ENCODE data around the gene NFATC1. TPM values are rescaled to one million over a fixed set of nuclear protein-coding genes. Genes with fewer than 3 reads are reported as not detected.

The NFATC1 gene
- total RNA-seq, 1 donor from 2014 or later = 5.6 TPM

DNA sequence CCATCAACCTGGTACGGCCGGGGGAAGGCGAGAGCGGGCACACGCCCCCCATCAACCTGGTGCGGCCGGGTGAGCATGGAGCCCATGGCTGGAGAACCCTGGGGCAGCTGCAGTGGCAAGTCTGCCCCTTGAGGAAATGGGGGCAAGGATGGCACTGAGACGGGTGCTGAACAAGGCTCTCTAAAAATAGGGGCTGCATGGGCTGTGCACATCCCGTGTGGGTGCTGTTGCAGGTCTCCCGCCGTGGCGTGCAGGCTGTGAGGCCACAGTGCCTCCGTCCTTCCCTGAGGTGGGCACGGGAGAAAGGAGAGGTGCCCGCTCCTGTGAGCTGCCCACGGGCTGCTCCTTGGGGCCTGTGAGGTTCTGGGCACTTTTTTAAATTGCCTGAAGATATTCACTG, 99.2 kb downstream of the NFATC1 start:
- no peak for DNase-seq (ENCODE audit: low spot score, unreplicated experiment)
- no peaks in the 10 kb centered on the region for H3K27me3 Mint-ChIP-seq
- no peak overlapping the region for H3K4me3 Mint-ChIP-seq (ENCODE audit: low read depth)
- TF ChIP-seq, protein P1, sequence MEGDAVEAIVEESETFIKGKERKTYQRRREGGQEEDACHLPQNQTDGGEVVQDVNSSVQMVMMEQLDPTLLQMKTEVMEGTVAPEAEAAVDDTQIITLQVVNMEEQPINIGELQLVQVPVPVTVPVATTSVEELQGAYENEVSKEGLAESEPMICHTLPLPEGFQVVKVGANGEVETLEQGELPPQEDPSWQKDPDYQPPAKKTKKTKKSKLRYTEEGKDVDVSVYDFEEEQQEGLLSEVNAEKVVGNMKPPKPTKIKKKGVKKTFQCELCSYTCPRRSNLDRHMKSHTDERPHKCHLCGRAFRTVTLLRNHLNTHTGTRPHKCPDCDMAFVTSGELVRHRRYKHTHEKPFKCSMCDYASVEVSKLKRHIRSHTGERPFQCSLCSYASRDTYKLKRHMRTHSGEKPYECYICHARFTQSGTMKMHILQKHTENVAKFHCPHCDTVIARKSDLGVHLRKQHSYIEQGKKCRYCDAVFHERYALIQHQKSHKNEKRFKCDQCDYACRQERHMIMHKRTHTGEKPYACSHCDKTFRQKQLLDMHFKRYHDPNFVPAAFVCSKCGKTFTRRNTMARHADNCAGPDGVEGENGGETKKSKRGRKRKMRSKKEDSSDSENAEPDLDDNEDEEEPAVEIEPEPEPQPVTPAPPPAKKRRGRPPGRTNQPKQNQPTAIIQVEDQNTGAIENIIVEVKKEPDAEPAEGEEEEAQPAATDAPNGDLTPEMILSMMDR (IDR thresholded peaks at IDR 0.05; ENCODE audit: unreplicated experiment) = no peak
- peaks cover 33% of the 10 kb centered on the region for H3K9me3 Mint-ChIP-seq (ENCODE audit: low read depth)
- H3K36me3 Mint-ChIP-seq (ENCODE audit: insufficient read depth) = peaks cover 11% of the 10 kb centered on the region
- H3K4me1 Mint-ChIP-seq (ENCODE audit: low read depth) = no peaks in the 10 kb centered on the region
- no peak overlapping the region for H3K27ac Mint-ChIP-seq

DNA sequence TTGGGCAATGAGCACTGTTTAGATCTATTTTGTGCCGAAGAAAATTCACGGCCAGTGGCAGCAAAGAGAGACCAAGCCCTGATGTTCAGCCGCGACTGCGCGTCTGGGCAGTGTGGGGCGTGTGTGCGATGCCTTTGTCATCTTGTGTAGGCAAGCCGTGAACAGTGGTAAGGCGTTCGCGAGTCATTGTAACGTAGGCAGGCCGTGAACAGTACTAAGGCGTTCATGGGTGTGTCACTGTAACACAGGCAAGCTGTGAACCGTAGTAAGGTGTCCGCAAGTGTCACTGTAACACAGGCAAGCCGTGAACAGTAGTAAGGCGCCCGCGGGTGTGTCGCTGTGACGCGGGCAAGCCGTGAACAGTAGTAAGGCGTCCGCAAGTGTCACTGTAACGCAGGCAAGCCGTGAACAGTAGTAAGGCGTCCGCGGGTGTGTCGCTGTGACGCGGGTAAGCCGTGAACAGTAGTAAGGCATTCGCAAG, 99.9 kb downstream of the NFATC1 start:
- H3K27ac Mint-ChIP-seq = no peak overlapping the region
- DNase-seq (ENCODE audit: low spot score, unreplicated experiment) = no peak
- TF ChIP-seq, protein P1 (IDR thresholded peaks at IDR 0.05; ENCODE audit: unreplicated experiment) = no peak
- peaks cover 38% of the 10 kb centered on the region for H3K9me3 Mint-ChIP-seq (ENCODE audit: low read depth)
- H3K36me3 Mint-ChIP-seq (ENCODE audit: insufficient read depth) = peaks cover 11% of the 10 kb centered on the region
- H3K27me3 Mint-ChIP-seq = no peaks in the 10 kb centered on the region
- no peak overlapping the region for H3K4me3 Mint-ChIP-seq (ENCODE audit: low read depth)
- H3K4me1 Mint-ChIP-seq (ENCODE audit: low read depth) = no peaks in the 10 kb centered on the region

DNA sequence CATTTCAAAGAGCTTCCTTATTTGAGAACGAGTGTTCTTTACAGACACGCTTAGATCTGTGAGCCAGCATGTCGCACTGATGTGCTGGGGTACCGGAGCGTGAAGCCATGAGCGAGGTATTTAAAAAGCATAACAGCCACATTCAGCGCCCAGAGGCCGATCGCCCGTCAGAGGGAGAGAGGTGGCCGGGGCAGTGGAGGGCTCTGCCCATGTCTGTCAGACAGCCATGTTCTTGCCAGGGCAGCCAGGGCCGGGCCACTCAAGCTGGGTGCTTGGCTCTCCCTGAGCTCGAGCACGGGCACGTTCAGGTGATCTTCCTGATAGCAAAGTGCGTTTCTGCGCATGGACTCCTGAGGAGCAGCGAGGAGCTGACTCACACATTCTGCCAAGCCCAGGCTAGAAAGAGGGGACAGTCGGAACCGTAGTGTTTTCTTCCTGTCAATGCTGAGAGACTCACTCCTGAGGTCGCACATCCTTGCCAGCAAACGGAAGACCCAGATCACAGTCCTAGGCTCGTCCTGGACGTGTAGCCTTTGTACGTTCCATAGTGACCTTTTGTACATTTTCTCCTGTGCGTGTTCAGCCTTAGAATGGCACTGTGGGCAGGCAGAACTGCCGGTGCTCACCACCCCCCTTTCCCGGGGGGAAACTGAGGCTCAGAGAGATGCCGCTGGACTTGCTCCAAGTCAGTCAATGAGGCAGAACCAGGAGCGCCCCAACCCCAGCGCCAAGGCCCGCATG, 100.7 kb downstream of the NFATC1 start:
- no peak for DNase-seq (ENCODE audit: low spot score, unreplicated experiment)
- TF ChIP-seq, protein P1 (IDR thresholded peaks at IDR 0.05; ENCODE audit: unreplicated experiment) = no peak
- no peaks in the 10 kb centered on the region for H3K27me3 Mint-ChIP-seq
- no peaks in the 10 kb centered on the region for H3K4me1 Mint-ChIP-seq (ENCODE audit: low read depth)
- peaks cover 40% of the 10 kb centered on the region for H3K9me3 Mint-ChIP-seq (ENCODE audit: low read depth)
- H3K4me3 Mint-ChIP-seq (ENCODE audit: low read depth) = no peak overlapping the region
- H3K27ac Mint-ChIP-seq = no peak overlapping the region
- peaks cover 11% of the 10 kb centered on the region for H3K36me3 Mint-ChIP-seq (ENCODE audit: insufficient read depth)

- Mint-ChIP-seq H3K36me3 (ENCODE audit: insufficient read depth) (peaks cover 11% of the 10 kb centered on the region), H3K9me3 (ENCODE audit: low read depth) (peaks cover 40% of the 10 kb centered on the region), H3K27me3 (no peaks in the 10 kb centered on the region), H3K4me3 (ENCODE audit: low read depth) (no peak overlapping the region), H3K27ac (no peak overlapping the region), H3K4me1 (ENCODE audit: low read depth) (no peaks in the 10 kb centered on the region)
- TF ChIP-seq, protein P1 (IDR thresholded peaks at IDR 0.05; ENCODE audit: unreplicated experiment) = no peak
- DNase-seq (ENCODE audit: low spot score, unreplicated experiment) = no peak
Observed at GRCh38 chr18:79496978-79497637, 101.4 kb downstream of the NFATC1 start.

DNA sequence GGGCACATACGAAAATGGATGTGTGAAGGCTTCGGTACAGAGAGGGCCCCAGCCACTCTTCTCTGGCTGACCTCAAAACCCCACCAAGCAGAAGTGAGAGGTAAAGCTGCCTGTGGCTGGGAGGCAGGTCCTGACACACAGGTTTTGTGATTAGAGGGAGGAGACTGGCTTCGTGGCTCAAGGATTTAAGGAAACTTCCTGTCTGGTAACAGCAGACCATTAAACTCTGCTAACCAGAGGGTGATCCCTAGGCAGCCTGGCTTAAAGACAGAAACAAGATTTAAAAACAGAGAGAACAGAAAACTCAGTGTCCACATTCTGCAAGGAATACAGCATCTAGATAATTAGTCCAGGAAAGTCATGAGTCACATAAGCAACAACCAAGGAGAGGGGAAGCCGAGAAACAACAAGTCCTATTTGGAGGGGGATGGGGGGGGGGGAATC, 101.9 kb downstream of the NFATC1 start:
- TF ChIP-seq, protein P1 (IDR thresholded peaks at IDR 0.05; ENCODE audit: unreplicated experiment) = no peak
- H3K9me3 Mint-ChIP-seq (ENCODE audit: low read depth) = peaks cover 40% of the 10 kb centered on the region

More for the DNA sequence above, 101.9 kb downstream of the NFATC1 start:
- no peaks in the 10 kb centered on the region for H3K27me3 Mint-ChIP-seq
- no peak overlapping the region for H3K27ac Mint-ChIP-seq
- H3K4me3 Mint-ChIP-seq (ENCODE audit: low read depth) = no peak overlapping the region
- H3K36me3 Mint-ChIP-seq (ENCODE audit: insufficient read depth) = peaks cover 11% of the 10 kb centered on the region
- no peak for DNase-seq (ENCODE audit: low spot score, unreplicated experiment)
- H3K4me1 Mint-ChIP-seq (ENCODE audit: low read depth) = no peaks in the 10 kb centered on the region

All from progenitor cell of endocrine pancreas (in vitro differentiated cells).